HAP-1 (cell line): Measurements from ENCODE around the gene CYP4F22.
A peak's percentile ranks its signal among the peaks of the same experiment; 100 is the strongest.

Experiments used
- DNase-seq, 2 experiments: peaks; one replicate each; pipeline ENCODE4 v3.0.0-alpha.2; 2016 to 2020; ENCODE audit warnings: low spot score in 2 of 2
- H3K27me3 ChIP-seq: fragments of 250-450 bp; sonication (Bioruptor Pico); 2 replicates; pipeline ENCODE4 v1.5.1; 2020; ENCODE audit warnings: low read depth, mild to moderate bottlenecking, moderate library complexity
- H3K36me3 ChIP-seq: fragments of 250-450 bp; sonication (Bioruptor Pico); replicated peaks from 2 replicates; pipeline ENCODE4 v1.5.1; 2020; ENCODE audit warnings: mild to moderate bottlenecking
- H3K4me1 ChIP-seq: fragments of 250-450 bp; sonication (Bioruptor Pico); 2 replicates; pipeline ENCODE4 v1.5.1; 2020; ENCODE audit warnings: mild to moderate bottlenecking
- H3K4me3 ChIP-seq: fragments of 250-450 bp; sonication (Bioruptor Pico); 2 replicates; pipeline ENCODE4 v1.5.1; 2020; ENCODE audit warnings: mild to moderate bottlenecking, moderate library complexity
- H3K9me3 ChIP-seq: fragments of 250-450 bp; sonication (Bioruptor Pico); 2 replicates; pipeline ENCODE4 v1.5.1; 2020; ENCODE audit warnings: mild to moderate bottlenecking, moderate library complexity
- in situ Hi-C: fragments of 300-500 bp; cut with MboI; formaldehyde crosslinking; loops from 3 replicates; pipeline ENCODE4 v1.14.3; 2020; ENCODE audit warnings: low sequenced_read_pairs, inconsistent platforms, mixed read lengths

The CYP4F22 gene

DNA sequence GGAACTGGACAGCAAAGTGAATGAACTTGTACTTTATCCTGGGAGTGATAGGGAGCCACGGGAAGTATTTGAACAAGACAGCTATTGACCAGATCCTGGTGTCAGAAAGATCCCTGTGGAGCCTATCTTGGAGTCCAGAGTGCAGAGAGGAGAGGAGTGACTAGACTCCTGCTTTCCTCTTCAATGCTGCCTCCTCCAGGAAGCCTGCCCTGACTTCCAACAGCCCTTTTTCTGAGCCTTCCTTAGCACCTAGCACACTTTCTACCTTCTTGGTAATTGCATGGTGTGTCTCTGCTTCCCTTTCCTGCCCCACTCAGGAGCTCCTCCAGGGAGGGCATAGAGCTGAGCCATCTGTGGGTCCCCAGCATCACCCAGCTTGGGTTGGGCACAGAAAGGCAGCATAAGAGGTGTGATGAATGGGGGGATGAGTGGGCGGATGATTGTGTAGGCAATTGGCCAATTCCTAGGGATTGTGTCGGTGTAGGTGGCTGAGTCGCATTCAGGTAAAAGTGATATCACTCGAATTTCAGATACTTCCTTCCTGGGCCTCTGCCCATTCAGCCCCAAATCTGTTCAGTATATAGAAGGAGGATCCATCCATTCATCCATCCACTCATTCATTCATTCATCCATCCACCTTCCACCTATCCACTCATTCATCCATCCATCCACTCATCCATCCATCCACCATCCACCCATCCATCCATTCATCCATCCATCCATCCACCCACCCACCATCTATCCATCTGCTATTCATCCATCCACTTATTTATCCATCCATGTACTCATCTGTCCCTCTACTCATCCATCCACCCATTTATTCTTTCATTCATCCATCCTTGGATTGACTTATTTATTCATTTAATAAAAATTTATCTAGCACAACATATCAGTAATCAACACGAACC lies 26.9 kb downstream of the CYP4F22 start:
- in situ Hi-C loops: no loop called here

DNA sequence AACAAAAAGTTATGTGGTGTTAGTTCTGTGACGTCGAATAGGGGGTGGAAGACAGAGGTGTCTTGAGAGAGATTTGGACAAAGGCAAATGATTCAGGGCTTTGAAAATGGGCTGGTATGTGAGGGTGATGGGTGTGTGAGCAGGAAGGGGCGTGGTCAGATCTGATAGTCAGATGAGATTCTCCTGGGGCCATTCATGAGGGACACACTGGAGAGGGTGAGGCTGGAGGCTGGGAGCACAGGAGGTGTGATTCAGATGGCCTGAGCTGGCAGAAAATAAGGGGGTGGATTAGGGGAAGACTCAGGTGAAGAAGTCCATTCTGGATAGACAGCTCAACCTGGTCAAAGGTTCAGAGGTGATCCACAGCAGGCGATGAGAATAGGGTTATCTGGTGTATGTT lies 28.0 kb downstream of the CYP4F22 start:
- Histone ChIP-seq H3K36me3 (no peaks in the 10 kb centered on the region), H3K9me3 (no peaks in the 10 kb centered on the region), H3K4me1 (no peaks in the 10 kb centered on the region), H3K27me3 (no peaks in the 10 kb centered on the region), H3K4me3 (no peak overlapping the region)
- in situ Hi-C loops: no loop called here
- no peak for DNase-seq

More for the DNA sequence above, 26.9 kb downstream of the CYP4F22 start:
- H3K4me3 ChIP-seq: no peak overlapping the region
- H3K36me3 ChIP-seq: no peaks in the 10 kb centered on the region
- no peak for DNase-seq
- no peaks in the 10 kb centered on the region for H3K27me3 ChIP-seq
- H3K9me3 ChIP-seq: no peaks in the 10 kb centered on the region
- H3K4me1 ChIP-seq: no peaks in the 10 kb centered on the region

DNA sequence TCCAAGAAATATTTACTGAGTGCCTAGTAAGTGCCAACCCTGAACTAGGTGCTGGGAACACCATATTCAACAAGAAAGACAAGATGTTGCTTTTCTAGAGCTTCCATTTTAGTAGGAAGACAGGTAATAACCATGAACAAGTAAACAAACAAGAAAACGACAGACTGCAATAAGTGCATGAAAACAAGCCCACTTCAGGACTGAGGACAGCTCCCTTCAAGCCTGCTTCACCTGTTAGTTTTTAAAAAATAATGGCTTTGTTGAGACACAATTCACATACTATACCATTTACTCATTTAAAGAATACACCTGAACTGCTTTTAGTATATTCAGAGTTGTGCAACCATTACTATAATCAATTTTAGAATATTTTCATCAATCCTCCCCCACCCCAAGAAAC lies 30.4 kb downstream of the CYP4F22 start:
- in situ Hi-C loops: no loop called here
- Histone ChIP-seq H3K27me3 (no peaks in the 10 kb centered on the region), H3K4me1 (no peaks in the 10 kb centered on the region), H3K36me3 (no peaks in the 10 kb centered on the region), H3K9me3 (no peaks in the 10 kb centered on the region), H3K4me3 (no peak overlapping the region)
- no peak for DNase-seq

DNA sequence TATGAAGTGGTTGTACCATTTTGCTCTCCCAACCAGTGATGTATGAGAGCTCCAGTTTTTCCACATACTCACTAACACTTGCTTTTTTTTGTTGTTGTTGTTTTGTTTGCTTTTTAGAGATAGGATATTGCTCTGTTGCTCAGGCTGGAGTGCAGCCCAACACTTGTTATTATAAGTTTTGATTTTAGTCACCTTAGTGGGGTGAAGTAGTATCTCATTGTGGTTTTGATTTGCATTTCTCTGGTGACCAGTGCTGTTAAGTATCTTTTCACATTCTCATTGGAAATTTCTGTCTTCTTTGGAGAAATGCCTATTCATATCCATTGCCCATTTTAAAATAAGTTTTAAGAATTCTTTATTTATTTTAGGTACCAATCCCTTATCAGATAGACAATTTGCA lies 31.3 kb downstream of the CYP4F22 start:
- in situ Hi-C loops: no loop called here
- DNase-seq: no peak
- H3K36me3 ChIP-seq: no peaks in the 10 kb centered on the region
- no peak overlapping the region for H3K4me3 ChIP-seq
- H3K9me3 ChIP-seq: no peaks in the 10 kb centered on the region
- no peaks in the 10 kb centered on the region for H3K4me1 ChIP-seq
- no peaks in the 10 kb centered on the region for H3K27me3 ChIP-seq

DNA sequence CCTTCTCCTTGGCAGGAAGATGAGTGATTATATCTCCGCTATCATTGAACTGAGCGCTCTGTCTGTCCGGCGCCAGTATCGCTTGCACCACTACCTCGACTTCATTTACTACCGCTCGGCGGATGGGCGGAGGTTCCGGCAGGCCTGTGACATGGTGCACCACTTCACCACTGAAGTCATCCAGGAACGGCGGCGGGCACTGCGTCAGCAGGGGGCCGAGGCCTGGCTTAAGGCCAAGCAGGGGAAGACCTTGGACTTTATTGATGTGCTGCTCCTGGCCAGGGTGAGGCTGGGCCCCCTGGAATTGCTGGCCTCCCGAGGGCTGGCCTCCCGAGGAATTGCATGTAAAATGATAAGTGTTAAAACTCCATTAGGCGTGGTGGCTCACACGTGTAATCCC lies 32.1 kb downstream of the CYP4F22 start:
- Histone ChIP-seq H3K36me3 (no peaks in the 10 kb centered on the region), H3K27me3 (no peaks in the 10 kb centered on the region), H3K4me3 (no peak overlapping the region), H3K9me3 (no peaks in the 10 kb centered on the region), H3K4me1 (no peaks in the 10 kb centered on the region)
- in situ Hi-C loops: no loop called here
- DNase-seq: no peak

DNA sequence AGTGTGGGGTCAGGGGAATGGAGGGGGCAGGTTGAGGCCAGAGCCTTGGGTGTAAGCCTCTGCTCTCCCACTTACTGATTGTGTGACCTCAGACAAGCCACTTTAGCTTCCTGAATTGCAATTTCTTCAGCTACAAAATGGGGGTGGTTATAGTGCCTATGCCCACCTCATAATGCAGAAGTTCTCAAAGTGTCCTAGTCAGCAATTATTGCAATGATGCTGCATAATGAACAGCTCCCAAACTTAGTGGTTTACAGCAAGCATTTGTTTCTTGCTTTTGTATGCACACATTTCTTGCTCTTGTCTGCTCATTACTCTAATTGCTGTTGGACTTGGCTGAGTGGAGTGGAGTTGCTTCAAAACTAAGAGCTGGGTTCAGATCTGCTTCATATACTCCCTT lies 36.0 kb downstream of the CYP4F22 start:
- in situ Hi-C loops: no loop called here
- Histone ChIP-seq H3K27me3 (no peaks in the 10 kb centered on the region), H3K36me3 (no peaks in the 10 kb centered on the region), H3K4me3 (no peak overlapping the region), H3K4me1 (no peaks in the 10 kb centered on the region), H3K9me3 (no peaks in the 10 kb centered on the region)
- no peak for DNase-seq

DNA sequence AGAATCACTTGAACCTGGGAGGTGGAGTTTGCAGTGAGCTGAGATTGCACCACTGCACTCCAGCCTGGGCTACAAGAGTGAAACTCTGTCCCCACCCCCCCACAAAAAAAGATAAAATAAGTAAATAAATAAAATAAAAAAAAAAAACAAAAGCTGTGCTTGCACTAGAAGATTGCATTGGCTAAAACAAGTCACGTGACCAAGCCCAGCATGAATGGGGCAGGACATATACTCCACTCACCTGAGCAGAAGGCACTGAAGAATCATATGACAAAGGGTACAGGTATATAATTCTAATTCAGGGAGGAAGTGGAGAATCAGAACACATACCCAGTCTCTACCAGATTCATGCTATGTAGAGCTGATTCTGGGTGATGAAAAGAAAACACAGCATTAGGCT lies 36.6 kb downstream of the CYP4F22 start:
- no peaks in the 10 kb centered on the region for H3K4me1 ChIP-seq
- no peak overlapping the region for H3K4me3 ChIP-seq
- H3K9me3 ChIP-seq: no peaks in the 10 kb centered on the region
- H3K27me3 ChIP-seq: no peaks in the 10 kb centered on the region
- DNase-seq: no peak
- in situ Hi-C loops: no loop called here
- no peaks in the 10 kb centered on the region for H3K36me3 ChIP-seq

DNA sequence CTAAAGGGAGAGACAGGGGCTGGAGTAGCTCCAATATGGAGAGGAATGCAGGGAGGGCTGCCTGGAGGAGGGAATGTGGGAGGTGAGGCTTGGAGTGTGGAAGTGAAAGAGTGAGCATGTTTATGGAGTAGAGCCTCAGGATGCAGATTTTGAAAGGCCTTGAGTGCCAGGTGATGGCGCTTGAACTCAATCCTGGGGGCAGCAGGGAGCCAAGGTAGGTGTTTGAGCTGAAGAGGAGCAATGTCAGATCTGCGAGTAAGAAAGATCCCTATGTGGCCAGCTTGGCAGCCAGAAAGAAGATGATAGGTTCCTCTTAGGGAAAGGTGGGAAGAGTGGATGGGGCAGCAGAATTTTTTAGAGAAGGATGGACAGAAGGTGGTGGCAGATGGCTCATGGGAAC lies 40.3 kb downstream of the CYP4F22 start:
- Histone ChIP-seq H3K9me3 (no peaks in the 10 kb centered on the region), H3K4me3 (no peak overlapping the region), H3K36me3 (no peaks in the 10 kb centered on the region), H3K27me3 (no peaks in the 10 kb centered on the region), H3K4me1 (no peaks in the 10 kb centered on the region)
- DNase-seq: no peak
- in situ Hi-C loops: no loop called here

DNA sequence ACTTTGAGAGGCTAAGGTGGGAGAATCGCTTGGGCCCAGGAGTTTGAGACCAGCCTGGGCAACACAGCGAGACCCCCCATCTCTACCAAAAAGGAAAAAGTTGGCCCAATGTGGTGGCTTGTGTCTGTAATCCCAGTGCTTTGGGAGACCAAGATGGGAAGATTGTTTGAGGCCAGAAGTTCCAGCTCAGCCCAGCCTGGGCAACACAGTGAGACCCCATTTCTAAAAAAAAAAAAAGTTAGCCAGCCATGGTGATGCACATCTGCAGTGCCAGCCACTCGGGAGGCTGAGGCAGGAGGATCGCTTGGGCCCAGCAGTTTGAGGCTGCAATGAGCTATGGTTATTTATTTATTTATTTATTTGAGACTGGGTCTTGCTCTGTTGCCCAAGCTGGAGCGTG lies 41.3 kb downstream of the CYP4F22 start:
- Histone ChIP-seq H3K36me3 (no peaks in the 10 kb centered on the region), H3K27me3 (no peaks in the 10 kb centered on the region), H3K4me3 (no peak overlapping the region), H3K4me1 (no peaks in the 10 kb centered on the region), H3K9me3 (no peaks in the 10 kb centered on the region)
- no peak for DNase-seq
- in situ Hi-C loops: no loop called here

DNA sequence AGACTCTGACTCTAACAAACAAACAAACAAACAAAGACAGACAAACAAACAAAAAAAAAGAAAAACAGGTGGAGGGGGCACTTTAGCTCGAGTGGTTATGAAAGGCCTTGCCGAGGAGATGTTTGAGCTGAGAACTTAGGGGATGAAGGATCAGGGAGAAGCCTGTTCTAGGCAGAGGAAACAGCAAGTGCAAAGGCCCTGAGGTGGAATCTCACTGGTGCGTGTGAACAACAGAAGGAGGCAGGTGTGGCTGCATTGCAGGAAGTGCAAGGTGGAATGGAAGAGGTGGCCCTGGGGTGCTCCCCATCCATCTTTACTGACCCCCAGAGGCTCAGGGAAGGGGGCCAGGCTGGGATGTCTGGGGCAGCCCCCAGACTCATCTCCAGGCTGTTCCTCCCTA lies 41.9 kb downstream of the CYP4F22 start:
- H3K27me3 ChIP-seq: no peaks in the 10 kb centered on the region
- in situ Hi-C loops: loop anchor here (10.0 kb wide), 1 partner anchor 285 kb away; no protein-coding TSS in a partner anchor
- H3K4me1 ChIP-seq: no peaks in the 10 kb centered on the region
- H3K36me3 ChIP-seq: no peaks in the 10 kb centered on the region
- H3K4me3 ChIP-seq: no peak overlapping the region
- no peak for DNase-seq
- no peaks in the 10 kb centered on the region for H3K9me3 ChIP-seq

DNA sequence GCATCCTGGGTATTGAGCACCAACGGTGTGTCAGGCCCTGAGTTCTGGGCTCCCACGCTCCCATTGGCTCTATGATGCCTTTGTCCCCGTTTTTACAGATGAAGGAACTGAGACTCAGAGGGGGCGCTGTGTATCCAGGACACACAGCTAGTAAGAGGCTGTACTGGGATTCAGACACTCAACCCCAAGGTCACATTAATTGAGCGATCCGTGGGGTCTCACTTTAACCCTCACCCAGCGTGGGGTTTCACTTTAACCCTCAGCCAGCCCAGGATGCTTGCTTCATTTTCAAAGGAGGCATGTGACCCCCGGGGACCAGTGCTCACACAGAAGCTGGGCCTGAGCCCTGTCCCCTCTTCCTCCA lies 42.6 kb downstream of the CYP4F22 start:
- in situ Hi-C loops: loop anchor here (10.0 kb wide), 1 partner anchor 286 kb away; no protein-coding TSS in a partner anchor
- H3K4me3 ChIP-seq: peak overlapping the region; percentile 26

DNA sequence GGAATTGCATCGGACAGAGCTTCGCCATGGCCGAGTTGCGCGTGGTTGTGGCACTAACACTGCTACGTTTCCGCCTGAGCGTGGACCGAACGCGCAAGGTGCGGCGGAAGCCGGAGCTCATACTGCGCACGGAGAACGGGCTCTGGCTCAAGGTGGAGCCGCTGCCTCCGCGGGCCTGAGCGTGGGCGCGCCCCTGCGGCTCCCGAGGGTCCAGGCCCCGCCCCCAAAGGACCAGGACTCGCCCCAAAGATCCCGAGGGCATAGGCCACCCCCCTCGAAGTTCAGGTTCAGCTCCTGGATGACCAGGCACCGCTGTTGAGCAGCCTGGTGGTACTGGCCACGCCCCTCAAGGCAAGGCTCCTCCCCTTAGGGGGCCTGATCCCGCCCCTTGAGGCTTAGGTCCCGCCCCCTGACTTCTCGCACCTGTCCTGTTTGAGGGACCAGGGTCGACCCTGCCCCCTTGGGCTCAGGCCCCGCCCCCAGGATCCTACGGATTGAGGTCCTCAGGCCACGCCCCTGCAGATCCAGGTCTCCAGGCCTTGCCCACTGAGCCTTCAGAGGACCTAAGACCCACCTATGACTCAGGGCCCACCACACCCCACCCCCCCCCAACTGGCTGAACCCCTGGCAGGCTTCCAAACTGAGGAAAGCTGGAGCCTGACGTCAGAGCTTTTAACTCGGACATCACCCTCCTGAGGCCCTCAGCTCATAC lies 43.1 kb downstream of the CYP4F22 start:
- H3K4me1 ChIP-seq: peaks cover 6% of the 10 kb centered on the region; the same call in 1 of the 2 replicates
- DNase-seq: peak; percentile 4 to 82
- H3K4me3 ChIP-seq: peak overlapping the region; percentile 26
- no peaks in the 10 kb centered on the region for H3K36me3 ChIP-seq
- H3K27me3 ChIP-seq: no peaks in the 10 kb centered on the region
- H3K9me3 ChIP-seq: no peaks in the 10 kb centered on the region
- in situ Hi-C loops: loop anchor here (10.0 kb wide), 1 partner anchor 287 kb away; no protein-coding TSS in a partner anchor

More for the DNA sequence above, 42.6 kb downstream of the CYP4F22 start:
- Histone ChIP-seq H3K36me3 (no peaks in the 10 kb centered on the region), H3K9me3 (no peaks in the 10 kb centered on the region), H3K27me3 (no peaks in the 10 kb centered on the region), H3K4me1 (0 out of 2 replicates have a peak, but pooled peaks cover 3% of the 10 kb centered on the region)
- peak in 1 of 2 experiments; percentile 35 for DNase-seq

DNA sequence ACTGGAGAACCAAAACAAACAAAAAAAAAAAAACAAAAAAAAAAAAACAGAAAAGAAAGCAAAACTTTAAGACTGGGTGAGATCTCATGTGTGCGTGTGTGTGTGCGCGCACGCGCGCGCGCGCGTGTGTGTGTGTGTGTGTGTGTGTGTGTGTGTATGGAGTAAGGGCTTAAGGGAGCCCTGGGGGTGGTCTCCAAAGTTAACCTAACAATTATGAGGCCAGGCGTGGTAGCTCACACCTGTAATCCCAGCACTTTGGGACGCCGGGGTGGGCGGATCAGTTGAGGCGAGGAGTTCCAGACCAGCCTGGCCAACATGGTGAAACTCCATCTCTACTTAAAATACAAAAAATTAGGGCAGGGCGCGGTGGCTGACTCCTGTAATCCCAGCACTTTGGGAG lies 46.7 kb downstream of the CYP4F22 start:
- no peak for DNase-seq
- in situ Hi-C loops: loop anchor here (5.0 to 10.0 kb wide), 4 partner anchors 128 to 468 kb away; no protein-coding TSS in a partner anchor
- Histone ChIP-seq H3K4me1 (peaks cover 6% of the 10 kb centered on the region; the same call in 1 of the 2 replicates), H3K27me3 (no peaks in the 10 kb centered on the region), H3K9me3 (no peaks in the 10 kb centered on the region), H3K4me3 (no peak overlapping the region), H3K36me3 (no peaks in the 10 kb centered on the region)
